Osteocyte (in vitro differentiated cells): ENCODE measurements around the gene MRAP. TPM values are rescaled to one million over a fixed set of nuclear protein-coding genes. Genes with fewer than 3 reads are reported as not detected.
"Not testable (repeated sequence)": the region's sequence is repeated elsewhere in the genome, so short reads cannot be mapped to it uniquely, and the experiment has no call there.

ENCODE experiments used
- DNase-seq: peaks from one replicate; pipeline ENCODE4 v3.0.0; 2021; ENCODE audit warnings: mixed read lengths; ENCODE audit not compliant: unreplicated experiment; ENCODE audit errors: extremely low spot score
- H3K27ac Mint-ChIP-seq: one replicate; pipeline ENCODE4 v1.8.0; 2021; ENCODE audit warnings: mild to moderate bottlenecking, mixed read lengths; ENCODE audit not compliant: unreplicated experiment
- H3K27me3 Mint-ChIP-seq: one replicate; pipeline ENCODE4 v1.8.0; 2021; ENCODE audit warnings: mixed read lengths; ENCODE audit not compliant: unreplicated experiment
- H3K36me3 Mint-ChIP-seq: one replicate; pipeline ENCODE4 v1.8.0; 2021; ENCODE audit warnings: mixed read lengths; ENCODE audit not compliant: unreplicated experiment
- H3K4me1 Mint-ChIP-seq: one replicate; pipeline ENCODE4 v1.8.0; 2021; ENCODE audit warnings: mixed read lengths; ENCODE audit not compliant: unreplicated experiment
- H3K4me3 Mint-ChIP-seq: one replicate; pipeline ENCODE4 v1.8.0; 2021; ENCODE audit warnings: mild to moderate bottlenecking, moderate library complexity, mixed read lengths; ENCODE audit not compliant: unreplicated experiment
- H3K9me3 Mint-ChIP-seq: one replicate; pipeline ENCODE4 v1.8.0; 2021; ENCODE audit warnings: mixed read lengths; ENCODE audit not compliant: unreplicated experiment
- total RNA-seq: library from RNA; stranded (reverse); gene quantifications from 2 replicates; pipeline ENCODE4 v1.2.1, GENCODE V29; 2021
- TF ChIP-seq, protein P1 (sequence below): fragments of 200-600 bp; sonication (generic); IDR thresholded peaks from 2 replicates; pipeline ENCODE4 v1.5.0; 2021; ENCODE audit warnings: antibody characterized with exemption, mild to moderate bottlenecking, moderate library complexity

MRAP gene
- total RNA-seq, 1 donor from 2014 or later = not detected

GRCh38 chr21:32256873-32257620, 41.6 kb upstream of the MRAP start:
- Mint-ChIP-seq H3K27ac (peak overlapping the region; percentile 93), H3K4me1 (peaks cover 20% of the 10 kb centered on the region), H3K27me3 (peaks cover 5% of the 10 kb centered on the region), H3K4me3 (peak overlapping the region; percentile 23), H3K36me3 (no peaks in the 10 kb centered on the region), H3K9me3 (no peaks in the 10 kb centered on the region)
- DNase-seq = peak; percentile 92
- TF ChIP-seq, protein P1, sequence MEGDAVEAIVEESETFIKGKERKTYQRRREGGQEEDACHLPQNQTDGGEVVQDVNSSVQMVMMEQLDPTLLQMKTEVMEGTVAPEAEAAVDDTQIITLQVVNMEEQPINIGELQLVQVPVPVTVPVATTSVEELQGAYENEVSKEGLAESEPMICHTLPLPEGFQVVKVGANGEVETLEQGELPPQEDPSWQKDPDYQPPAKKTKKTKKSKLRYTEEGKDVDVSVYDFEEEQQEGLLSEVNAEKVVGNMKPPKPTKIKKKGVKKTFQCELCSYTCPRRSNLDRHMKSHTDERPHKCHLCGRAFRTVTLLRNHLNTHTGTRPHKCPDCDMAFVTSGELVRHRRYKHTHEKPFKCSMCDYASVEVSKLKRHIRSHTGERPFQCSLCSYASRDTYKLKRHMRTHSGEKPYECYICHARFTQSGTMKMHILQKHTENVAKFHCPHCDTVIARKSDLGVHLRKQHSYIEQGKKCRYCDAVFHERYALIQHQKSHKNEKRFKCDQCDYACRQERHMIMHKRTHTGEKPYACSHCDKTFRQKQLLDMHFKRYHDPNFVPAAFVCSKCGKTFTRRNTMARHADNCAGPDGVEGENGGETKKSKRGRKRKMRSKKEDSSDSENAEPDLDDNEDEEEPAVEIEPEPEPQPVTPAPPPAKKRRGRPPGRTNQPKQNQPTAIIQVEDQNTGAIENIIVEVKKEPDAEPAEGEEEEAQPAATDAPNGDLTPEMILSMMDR = no peak

GRCh38 chr21:32257962-32258785, 40.5 kb upstream of the MRAP start:
- TF ChIP-seq, protein P1 = peak; percentile 86
- H3K9me3 Mint-ChIP-seq = no peaks in the 10 kb centered on the region

DNA sequence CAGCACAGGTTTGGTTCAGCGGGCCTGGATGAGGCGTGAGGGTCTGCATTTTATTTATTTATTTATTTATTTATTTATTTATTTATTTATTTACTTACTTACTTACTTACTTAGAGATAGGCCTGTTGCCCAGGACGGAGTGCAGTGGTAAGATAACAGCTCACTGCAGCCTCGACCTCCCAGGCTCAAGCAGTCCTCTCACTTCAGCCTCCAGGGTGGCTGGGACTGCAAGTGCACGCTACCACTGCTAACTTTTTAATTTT, 39.9 kb upstream of the MRAP start:
- H3K4me1 Mint-ChIP-seq = peaks cover 20% of the 10 kb centered on the region
- not testable (repeated sequence) for H3K27ac Mint-ChIP-seq, DNase-seq, H3K27me3 Mint-ChIP-seq, H3K36me3 Mint-ChIP-seq, H3K9me3 Mint-ChIP-seq, H3K4me3 Mint-ChIP-seq

More at GRCh38 chr21:32257962-32258785, 40.5 kb upstream of the MRAP start:
- no peaks in the 10 kb centered on the region for H3K27me3 Mint-ChIP-seq
- H3K27ac Mint-ChIP-seq = peak overlapping the region; percentile 27
- peak; percentile 88 for DNase-seq
- H3K4me1 Mint-ChIP-seq = peaks cover 20% of the 10 kb centered on the region
- H3K36me3 Mint-ChIP-seq = no peaks in the 10 kb centered on the region
- no peak overlapping the region for H3K4me3 Mint-ChIP-seq

DNA sequence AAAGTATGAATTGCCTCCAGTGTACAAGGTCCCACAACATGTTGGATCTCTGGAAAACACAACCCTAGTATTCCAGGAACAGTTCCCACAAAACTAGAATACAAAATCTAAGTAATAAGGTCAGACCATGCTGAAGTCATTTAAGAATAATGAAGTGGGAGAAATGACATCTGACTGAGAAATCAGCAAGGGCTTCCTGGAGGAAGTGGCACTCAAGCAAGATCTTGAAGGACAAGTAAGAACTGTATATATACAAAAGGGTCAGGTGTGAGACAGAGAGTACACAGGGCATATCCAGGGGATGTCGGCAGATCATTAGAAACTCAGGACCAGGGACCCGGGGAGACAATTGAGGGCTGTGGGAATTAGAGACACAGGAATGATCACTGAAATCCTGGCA, 38.5 kb upstream of the MRAP start:
- no peaks in the 10 kb centered on the region for H3K9me3 Mint-ChIP-seq
- TF ChIP-seq, protein P1 = no peak
- DNase-seq = no peak
- peaks cover 20% of the 10 kb centered on the region for H3K4me1 Mint-ChIP-seq
- H3K27ac Mint-ChIP-seq = no peak overlapping the region
- H3K36me3 Mint-ChIP-seq = no peaks in the 10 kb centered on the region
- no peak overlapping the region for H3K4me3 Mint-ChIP-seq
- no peaks in the 10 kb centered on the region for H3K27me3 Mint-ChIP-seq

DNA sequence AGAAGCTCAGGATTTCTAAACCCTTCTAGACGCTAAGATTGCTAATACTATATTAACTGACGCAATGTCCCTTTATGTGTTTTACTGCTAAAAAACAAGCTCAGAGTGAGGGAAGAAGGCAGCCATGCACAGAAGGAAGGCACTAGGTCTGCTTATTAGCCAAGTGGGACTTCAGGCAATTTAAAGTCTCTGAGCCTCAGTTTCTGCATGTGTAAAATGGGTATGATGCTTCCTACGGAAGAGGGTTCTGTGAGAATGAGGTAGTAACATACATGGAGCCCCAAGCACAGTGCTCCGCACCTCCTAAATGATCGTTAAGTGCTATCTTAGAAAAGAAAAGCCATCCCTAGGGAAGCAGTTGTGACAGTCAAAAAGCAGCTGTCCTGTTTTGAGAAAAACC, 36.7 kb upstream of the MRAP start:
- Mint-ChIP-seq H3K27ac (no peak overlapping the region), H3K27me3 (no peaks in the 10 kb centered on the region), H3K36me3 (no peaks in the 10 kb centered on the region), H3K4me3 (no peak overlapping the region), H3K9me3 (no peaks in the 10 kb centered on the region), H3K4me1 (peaks cover 11% of the 10 kb centered on the region)
- no peak for DNase-seq
- TF ChIP-seq, protein P1 = no peak

GRCh38 chr21:32265321-32265720, 33.3 kb upstream of the MRAP start:
- not testable (repeated sequence) for H3K27me3 Mint-ChIP-seq, H3K4me1 Mint-ChIP-seq

More at GRCh38 chr21:32265321-32265720, 33.3 kb upstream of the MRAP start:
- not testable (repeated sequence) for H3K4me3 Mint-ChIP-seq, H3K27ac Mint-ChIP-seq, H3K36me3 Mint-ChIP-seq, H3K9me3 Mint-ChIP-seq, DNase-seq
